GM06990 (cell line): ENCODE measurements around the gene TRAK1.

Experiments used
- DNase-seq: peaks from one replicate; pipeline ENCODE4 v3.0.0-alpha.2; 2011; ENCODE audit not compliant: insufficient read length; ENCODE audit errors: extremely low read depth
- H3K27me3 ChIP-seq: replicated peaks from 2 replicates; pipeline ENCODE4 v1.6.0; 2011; ENCODE audit warnings: low read length; ENCODE audit not compliant: control insufficient read depth, insufficient read depth
- H3K36me3 ChIP-seq: 2 replicates; pipeline ENCODE4 v1.5.1; 2011; ENCODE audit warnings: low read length; ENCODE audit not compliant: control insufficient read depth, insufficient read depth
- H3K4me3 ChIP-seq: replicated peaks from 2 replicates; pipeline ENCODE4 v1.5.1; 2011; ENCODE audit warnings: low read depth, mild to moderate bottlenecking, control low read depth, low read length
- TF ChIP-seq, protein P1 (sequence below): IDR thresholded peaks from 2 replicates; pipeline ENCODE4 v1.5.1; 2011; ENCODE audit warnings: low read length, control low read depth, mild to moderate bottlenecking, inconsistent platforms; ENCODE audit not compliant: insufficient read depth, poor library complexity, severe bottlenecking

TRAK1 gene

DNA sequence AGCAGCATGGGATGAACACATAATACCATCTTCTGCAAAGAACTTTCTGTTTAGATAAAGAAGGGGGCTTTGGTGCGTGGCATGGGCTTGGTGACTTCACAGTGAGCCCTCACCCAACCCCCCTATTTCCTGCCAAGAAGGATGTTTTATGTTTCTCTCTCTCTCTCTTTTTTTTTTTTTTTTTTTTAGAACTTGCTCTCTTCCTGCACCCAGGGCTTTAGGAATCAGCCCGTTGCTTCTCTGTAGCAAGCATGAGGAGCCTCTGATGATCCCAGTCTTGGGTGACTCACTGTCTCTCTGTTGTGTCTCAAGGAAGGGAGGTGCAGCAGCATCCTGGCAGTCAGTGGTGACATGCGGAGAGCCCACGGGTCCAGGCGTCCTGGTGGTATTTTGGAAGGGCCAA, 125.8 kb downstream of the TRAK1 start:
- no peak overlapping the region for H3K4me3 ChIP-seq
- no peaks in the 10 kb centered on the region for H3K27me3 ChIP-seq
- peaks cover 15% of the 10 kb centered on the region for H3K36me3 ChIP-seq
- no peak for DNase-seq
- TF ChIP-seq, protein P1, sequence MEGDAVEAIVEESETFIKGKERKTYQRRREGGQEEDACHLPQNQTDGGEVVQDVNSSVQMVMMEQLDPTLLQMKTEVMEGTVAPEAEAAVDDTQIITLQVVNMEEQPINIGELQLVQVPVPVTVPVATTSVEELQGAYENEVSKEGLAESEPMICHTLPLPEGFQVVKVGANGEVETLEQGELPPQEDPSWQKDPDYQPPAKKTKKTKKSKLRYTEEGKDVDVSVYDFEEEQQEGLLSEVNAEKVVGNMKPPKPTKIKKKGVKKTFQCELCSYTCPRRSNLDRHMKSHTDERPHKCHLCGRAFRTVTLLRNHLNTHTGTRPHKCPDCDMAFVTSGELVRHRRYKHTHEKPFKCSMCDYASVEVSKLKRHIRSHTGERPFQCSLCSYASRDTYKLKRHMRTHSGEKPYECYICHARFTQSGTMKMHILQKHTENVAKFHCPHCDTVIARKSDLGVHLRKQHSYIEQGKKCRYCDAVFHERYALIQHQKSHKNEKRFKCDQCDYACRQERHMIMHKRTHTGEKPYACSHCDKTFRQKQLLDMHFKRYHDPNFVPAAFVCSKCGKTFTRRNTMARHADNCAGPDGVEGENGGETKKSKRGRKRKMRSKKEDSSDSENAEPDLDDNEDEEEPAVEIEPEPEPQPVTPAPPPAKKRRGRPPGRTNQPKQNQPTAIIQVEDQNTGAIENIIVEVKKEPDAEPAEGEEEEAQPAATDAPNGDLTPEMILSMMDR, result no peak

DNA sequence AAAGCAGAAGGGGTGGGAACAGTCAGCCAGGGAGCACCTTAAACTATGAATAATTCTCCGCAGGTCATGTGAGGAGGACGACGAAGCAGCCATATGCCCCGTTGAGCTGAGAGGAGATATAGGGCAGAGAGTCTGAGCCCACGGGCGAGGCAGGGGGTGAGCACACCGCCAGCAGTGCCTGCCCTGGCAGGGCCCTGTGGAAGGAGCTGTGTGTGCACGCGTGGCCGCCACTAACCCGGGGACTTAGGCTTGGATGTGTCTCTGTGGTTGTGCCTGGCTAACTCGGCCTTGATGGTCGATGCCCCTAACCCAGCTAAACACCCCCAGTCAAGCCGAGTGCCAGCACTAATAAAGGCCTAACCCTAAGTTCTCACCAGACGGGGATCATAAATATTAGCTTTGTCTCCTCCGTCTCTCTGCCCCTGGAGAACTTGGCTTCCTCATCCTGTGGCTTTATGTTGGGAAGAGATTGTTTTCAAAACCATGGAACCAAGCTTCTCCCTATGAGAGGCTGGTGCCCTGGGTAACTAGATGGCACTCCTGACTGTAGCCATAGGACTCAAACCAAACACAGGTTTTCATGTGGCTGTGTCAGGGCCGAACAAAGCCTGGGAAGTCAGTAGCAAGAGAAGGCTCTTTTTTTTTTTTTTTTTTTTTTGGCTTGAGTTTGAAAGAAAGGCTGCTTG, 129.4 kb downstream of the TRAK1 start:
- H3K36me3 ChIP-seq, result peaks cover 35% of the 10 kb centered on the region
- TF ChIP-seq, protein P1, result no peak
- H3K4me3 ChIP-seq, result no peak overlapping the region

DNA sequence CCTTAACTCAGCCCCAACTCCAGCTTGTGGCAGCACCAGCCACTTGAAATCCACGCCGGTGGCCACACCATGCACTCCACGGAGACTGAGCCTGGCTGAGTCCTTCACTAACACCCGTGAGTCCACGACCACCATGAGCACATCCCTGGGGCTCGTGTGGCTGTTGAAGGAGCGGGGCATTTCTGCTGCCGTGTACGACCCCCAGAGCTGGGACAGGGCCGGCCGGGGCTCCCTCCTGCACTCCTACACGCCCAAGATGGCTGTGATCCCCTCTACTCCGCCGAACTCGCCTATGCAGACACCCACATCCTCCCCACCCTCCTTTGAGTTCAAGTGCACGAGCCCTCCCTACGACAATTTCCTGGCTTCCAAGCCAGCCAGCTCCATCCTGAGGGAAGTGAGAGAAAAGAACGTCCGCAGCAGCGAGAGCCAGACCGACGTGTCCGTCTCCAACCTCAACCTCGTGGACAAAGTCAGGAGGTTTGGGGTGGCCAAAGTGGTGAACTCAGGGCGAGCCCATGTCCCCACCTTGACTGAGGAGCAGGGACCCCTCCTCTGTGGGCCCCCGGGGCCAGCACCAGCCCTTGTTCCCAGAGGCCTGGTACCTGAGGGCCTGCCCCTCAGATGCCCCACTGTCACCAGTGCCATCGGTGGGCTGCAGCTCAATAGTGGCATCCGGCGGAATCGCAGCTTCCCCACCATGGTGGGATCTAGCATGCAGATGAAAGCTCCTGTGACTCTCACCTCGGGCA, 132.0 kb downstream of the TRAK1 start:
- Histone ChIP-seq H3K27me3 (no peaks in the 10 kb centered on the region), H3K4me3 (no peak overlapping the region), H3K36me3 (peaks cover 35% of the 10 kb centered on the region)
- TF ChIP-seq, protein P1, result no peak
- no peak for DNase-seq

More for the DNA sequence above, 129.4 kb downstream of the TRAK1 start:
- no peak for DNase-seq
- no peaks in the 10 kb centered on the region for H3K27me3 ChIP-seq

DNA sequence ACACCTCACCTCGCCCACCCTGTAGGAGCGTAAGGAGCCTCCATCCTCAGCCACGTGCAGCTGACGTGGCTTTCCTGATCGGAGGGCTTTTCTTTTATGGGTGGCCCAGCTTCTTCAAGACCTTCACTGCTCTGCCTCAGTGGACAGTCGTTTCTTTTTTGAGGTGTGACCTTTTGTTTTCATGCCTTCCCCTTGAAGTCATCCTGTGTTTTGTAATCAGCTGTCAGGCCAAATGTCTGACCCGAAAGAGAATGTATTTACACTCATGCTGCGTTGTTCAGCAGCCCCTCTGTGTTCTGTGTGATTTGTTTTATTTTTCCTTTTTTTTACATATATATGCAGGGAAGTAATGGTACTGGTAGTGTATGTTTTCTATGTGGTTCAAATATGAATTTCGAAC, 133.0 kb downstream of the TRAK1 start:
- TF ChIP-seq, protein P1, result no peak
- Histone ChIP-seq H3K4me3 (no peak overlapping the region), H3K27me3 (no peaks in the 10 kb centered on the region), H3K36me3 (peaks cover 32% of the 10 kb centered on the region)
- DNase-seq, result no peak

DNA sequence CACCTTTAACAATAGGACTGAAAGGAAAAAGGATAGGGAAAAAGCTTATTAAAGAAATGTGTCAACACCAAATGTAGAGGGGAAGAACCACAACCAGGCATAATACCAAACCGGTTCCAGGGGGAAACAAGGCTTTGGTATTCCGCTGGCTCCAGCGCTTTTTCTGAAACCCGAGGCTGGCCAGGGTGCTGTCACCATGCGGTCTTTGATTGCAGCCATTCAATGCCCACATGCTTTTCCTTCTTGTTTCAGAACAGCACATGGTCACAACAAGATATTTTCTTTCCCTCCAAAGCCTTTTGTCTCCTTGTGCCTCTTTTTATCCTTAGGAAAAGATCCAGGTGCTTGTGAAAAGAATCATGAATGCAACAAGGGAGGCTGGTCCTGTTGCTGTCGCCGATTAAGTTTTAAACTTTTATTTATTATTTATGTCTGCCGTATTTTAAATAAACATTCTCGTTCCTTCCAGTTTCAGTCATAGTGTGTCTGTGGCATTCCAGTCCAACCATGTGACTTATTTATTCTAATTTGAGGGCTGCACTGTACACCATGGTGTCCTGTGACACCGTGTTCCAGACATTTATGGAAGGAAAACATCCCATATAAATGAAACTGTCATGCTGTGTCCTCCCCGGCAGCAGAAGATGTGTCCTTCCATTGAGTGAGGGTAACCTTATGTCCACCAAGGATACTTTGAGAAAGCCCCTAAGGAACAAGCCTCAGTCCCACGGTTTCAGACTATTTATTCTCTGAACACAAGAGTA, 133.7 kb downstream of the TRAK1 start:
- no peaks in the 10 kb centered on the region for H3K27me3 ChIP-seq
- H3K4me3 ChIP-seq, result no peak overlapping the region
- peaks cover 28% of the 10 kb centered on the region for H3K36me3 ChIP-seq
- DNase-seq, result no peak
- TF ChIP-seq, protein P1, result no peak
